Kidney epithelial cell (primary cell): ENCODE results near the gene KIF26B. TPM values are rescaled to one million over a fixed set of nuclear protein-coding genes. Genes with fewer than 3 reads are reported as not detected.

Source experiments
- DNase-seq: peaks from one replicate; pipeline ENCODE4 v3.0.0-alpha.2; 2010; ENCODE audit warnings: low read depth
- H3K27me3 ChIP-seq: 2 replicates; pipeline ENCODE4 v1.6.0; 2011; ENCODE audit warnings: low read length; ENCODE audit not compliant: control insufficient read depth, insufficient read depth
- H3K36me3 ChIP-seq: 2 replicates; pipeline ENCODE4 v1.5.1; 2011; ENCODE audit warnings: low read length; ENCODE audit not compliant: control insufficient read depth, insufficient read depth
- H3K4me3 ChIP-seq: 2 replicates; pipeline ENCODE4 v1.5.1; 2011; ENCODE audit warnings: low read depth, mild to moderate bottlenecking, control low read depth, low read length
- total RNA-seq: library from RNA; depleted of rRNA; stranded (reverse); fragments of >200 nt; gene quantifications from 2 replicates; pipeline ENCODE4 v1.2.3, GENCODE V29; 2015
- TF ChIP-seq, protein P1 (sequence below): IDR thresholded peaks from 2 replicates; pipeline ENCODE4 v1.5.1; 2011; ENCODE audit warnings: mild to moderate bottlenecking, moderate library complexity, low read length, control low read depth, inconsistent platforms; ENCODE audit not compliant: insufficient read depth, poor library complexity, severe bottlenecking

KIF26B gene
- total RNA-seq, 1 donor from 2014 or later: 14.6 TPM

DNA sequence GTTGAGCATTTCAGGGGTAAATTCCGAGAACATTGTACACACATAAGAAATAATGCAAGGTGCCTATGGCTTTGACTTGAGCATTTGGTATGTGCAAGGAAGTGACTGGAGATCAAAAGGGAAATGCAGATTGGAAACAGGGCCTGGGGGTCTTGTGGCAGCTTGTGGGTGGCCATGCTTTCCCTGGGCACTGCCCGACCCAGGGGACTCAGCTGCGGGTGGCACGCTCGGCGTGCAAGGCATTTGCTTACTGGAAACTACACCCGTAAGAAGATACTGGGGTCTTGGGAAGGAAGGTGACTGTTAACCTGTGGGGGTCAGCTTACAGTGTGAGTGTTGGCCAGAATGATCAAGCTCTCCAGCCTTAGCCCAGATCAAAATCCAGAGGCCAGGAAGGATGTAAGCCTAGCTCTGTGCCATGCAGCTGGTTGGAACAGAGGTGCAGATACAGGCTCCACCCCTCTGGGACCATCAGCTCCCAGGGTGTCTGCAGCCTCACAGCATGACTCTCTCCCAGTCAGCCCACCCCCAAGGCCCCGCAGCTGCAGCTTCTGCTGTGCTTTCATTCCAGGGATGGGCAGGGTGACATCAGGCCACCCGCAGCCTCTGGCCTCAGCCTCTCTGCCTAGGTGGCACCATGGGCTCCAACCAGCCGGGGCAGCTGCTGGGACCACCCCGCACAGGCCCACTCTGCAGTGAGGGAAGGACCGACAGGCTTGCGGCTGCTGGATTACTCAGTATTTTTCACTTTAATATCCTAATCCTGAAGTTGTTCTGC, 55.1 kb downstream of the KIF26B start:
- no peaks in the 10 kb centered on the region for H3K36me3 ChIP-seq
- no peaks in the 10 kb centered on the region for H3K27me3 ChIP-seq
- no peak overlapping the region for H3K4me3 ChIP-seq
- TF ChIP-seq, protein P1, sequence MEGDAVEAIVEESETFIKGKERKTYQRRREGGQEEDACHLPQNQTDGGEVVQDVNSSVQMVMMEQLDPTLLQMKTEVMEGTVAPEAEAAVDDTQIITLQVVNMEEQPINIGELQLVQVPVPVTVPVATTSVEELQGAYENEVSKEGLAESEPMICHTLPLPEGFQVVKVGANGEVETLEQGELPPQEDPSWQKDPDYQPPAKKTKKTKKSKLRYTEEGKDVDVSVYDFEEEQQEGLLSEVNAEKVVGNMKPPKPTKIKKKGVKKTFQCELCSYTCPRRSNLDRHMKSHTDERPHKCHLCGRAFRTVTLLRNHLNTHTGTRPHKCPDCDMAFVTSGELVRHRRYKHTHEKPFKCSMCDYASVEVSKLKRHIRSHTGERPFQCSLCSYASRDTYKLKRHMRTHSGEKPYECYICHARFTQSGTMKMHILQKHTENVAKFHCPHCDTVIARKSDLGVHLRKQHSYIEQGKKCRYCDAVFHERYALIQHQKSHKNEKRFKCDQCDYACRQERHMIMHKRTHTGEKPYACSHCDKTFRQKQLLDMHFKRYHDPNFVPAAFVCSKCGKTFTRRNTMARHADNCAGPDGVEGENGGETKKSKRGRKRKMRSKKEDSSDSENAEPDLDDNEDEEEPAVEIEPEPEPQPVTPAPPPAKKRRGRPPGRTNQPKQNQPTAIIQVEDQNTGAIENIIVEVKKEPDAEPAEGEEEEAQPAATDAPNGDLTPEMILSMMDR: no peak
- DNase-seq: no peak

DNA sequence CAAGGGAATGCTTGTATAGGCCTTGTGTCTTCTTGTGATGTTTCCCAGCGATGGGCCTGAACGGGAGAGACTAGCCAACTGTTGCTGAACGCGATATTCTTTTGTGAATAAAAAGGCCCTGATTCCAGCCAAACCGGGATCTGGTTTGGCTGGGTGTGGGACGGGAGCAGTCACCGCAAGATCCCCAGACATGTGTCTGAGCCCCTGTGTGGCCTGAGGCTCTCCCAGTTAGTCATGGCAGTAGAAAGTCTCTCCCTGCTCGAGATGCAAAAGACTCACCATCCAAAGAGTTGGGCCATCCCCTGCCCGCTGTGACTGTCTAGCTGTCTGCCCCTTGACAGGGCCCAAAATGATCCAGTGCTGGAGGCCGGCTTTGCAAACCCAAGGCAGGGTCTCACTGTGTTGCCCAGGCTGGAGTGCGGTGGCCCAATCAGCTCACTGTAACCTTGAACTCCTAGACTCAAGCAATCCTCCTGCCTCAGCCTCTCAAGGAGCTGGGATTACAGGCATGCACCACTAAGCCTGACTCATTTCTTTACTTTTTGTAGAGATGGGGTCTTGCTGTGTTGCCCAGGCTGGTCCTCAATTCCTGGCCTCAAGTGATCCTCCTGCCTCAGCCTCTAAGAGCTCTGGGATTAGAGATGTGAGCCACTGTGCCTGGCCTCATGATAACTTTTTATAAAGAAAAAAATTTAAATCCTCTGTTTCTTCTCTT, 56.4 kb downstream of the KIF26B start:
- DNase-seq: no peak
- Histone ChIP-seq H3K4me3 (no peak overlapping the region), H3K36me3 (no peaks in the 10 kb centered on the region), H3K27me3 (no peaks in the 10 kb centered on the region)
- TF ChIP-seq, protein P1: no peak

DNA sequence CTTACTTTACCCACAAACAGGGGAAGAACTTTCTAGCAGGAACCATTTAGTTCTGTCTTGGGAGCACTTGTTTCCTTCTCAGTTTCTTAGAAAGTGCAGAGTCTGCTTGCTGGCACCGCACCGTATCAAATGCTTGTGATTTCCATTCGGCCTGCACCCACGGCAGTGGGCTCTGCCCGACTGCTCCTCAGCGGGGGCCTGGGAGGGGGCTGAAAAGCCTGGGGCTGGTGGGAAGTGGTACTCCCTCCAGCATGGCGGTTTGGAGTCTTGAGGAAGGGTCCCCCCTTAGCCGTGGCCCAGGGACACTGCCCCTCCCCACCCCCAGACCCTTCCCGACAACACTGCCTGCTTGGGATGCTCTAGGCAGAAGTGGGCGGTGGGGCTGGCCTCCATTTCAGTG, 57.0 kb downstream of the KIF26B start:
- TF ChIP-seq, protein P1: no peak
- no peak overlapping the region for H3K4me3 ChIP-seq
- no peaks in the 10 kb centered on the region for H3K36me3 ChIP-seq
- DNase-seq: no peak
- H3K27me3 ChIP-seq: no peaks in the 10 kb centered on the region

DNA sequence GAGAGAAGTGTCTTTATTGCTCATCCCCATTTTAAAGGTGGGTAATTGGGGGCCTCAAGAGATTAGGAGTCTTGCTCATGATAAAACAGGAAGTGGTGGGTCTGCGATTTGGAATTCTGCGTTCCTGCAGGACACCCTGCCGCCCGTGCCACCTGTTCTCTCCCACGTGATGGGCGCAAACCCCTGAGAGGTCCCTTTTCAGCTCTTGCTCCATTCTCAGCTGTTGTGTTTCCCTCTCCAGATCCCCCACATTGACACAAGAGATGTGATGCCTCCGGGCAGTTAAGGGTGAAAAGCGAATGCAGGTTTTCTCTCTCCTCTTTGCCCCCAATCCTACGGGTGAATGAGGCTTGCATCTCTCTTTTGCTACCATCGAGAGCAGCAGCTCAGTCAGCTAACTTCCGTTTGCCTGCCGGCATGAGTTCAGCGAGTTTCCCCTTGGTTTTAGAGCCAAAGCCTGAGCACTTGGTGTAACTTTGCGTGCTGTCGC, 57.5 kb downstream of the KIF26B start:
- H3K27me3 ChIP-seq: no peaks in the 10 kb centered on the region
- H3K36me3 ChIP-seq: no peaks in the 10 kb centered on the region
- DNase-seq: no peak
- no peak overlapping the region for H3K4me3 ChIP-seq
- TF ChIP-seq, protein P1: no peak

DNA sequence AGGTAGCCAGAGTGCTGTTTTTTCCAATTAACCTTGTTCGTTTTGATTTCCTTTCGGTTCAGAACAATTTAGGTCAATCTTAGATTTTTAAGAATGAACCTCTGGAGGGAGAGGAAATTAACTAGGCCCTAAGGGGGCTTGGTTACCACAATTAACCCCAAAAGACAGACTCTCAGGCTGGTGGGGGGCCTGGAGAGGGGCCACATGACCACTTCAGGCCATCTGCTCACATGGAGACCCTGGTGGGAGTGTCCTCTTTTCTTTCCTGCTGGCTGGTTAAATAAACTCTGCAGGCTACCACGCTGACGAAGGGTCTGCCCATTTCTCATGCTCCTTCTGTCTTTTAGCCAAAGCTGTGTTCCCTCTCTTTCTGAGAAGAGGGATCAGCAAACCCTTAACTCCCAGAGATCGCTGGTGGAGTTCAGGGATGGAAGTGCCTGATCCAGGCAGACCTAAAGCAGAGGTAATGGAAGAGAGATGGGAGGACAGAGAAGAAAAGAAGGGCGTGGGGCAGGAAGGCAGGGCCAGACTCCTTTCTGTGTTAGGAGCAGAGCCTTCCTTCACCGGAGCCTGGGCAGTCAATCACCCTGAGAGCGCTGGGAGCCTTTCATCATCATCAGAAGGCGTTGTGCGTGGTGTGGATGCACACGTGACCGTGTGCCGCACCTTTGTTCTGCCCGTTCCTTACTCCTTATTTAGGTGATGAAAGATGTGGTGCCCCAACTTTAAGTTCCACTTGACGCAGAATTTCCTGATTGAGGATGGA, 58.5 kb downstream of the KIF26B start:
- TF ChIP-seq, protein P1: no peak
- no peak for DNase-seq
- no peaks in the 10 kb centered on the region for H3K27me3 ChIP-seq
- H3K4me3 ChIP-seq: no peak overlapping the region
- no peaks in the 10 kb centered on the region for H3K36me3 ChIP-seq
